Embryonic facial prominence (tissue), 1 donor: ENCODE results near the gene CARMIL1.

ENCODE experiments used
- DNase-seq: peaks from one replicate; pipeline ENCODE4 v3.0.0-alpha.2; 2016; ENCODE audit errors: extremely low spot score

The CARMIL1 gene

DNA sequence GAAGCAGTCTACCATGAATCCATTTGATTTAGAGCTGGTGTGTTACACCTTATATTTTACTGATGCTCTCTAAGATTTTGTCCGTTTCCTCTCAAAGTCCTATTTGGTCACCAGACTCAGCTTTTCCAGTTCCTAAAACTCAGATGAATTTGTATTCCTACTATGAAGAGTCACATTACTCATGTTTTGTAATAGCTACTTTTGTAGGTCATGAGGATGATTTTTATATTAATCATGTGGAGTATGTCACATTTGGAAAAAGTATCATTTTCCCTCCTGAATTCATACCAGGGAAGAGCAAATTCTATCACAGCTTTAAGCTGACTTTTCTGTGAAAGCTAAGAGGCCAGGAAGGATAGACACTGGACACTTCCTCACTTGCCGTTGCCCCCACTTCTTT, 232.2 kb downstream of the CARMIL1 start:
- DNase-seq, result no peak

DNA sequence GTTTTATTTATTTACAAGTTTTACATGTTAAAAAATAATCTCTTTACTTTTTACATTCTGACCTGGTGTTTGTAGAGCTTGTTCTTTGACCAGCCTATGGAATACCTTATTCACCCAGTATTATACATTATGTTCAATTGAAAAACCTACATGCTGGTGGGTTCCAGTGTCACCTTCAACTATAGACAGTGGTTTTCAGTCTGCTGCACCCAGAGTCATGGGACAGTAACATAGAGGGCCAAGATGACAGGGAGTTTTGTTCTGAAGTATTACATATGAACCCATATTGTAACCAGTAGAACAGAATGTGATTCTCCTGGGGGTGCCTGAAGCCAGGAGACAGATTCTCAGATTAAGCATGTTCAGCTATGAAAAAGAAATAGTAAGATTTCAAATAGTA, 233.4 kb downstream of the CARMIL1 start:
- no peak for DNase-seq

DNA sequence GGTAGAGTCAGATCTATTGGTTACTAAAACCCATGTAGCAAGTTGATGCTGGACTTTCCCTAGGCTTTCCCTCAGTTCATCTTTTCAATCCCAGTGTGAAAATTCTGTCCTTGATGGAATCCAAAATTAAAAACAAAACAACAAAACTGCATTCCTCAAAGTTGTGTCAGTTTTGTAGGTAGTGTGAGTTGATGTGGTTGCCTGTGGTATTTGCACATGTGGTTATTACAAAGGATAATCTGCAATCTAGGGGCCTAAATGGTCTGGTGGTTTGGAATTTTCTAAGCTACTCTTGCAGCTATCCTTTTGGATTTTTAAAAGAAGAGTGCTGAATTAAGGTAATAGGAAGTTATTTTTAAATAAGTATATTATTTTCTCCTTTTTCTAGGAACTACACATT, 240.7 kb downstream of the CARMIL1 start:
- no peak for DNase-seq

DNA sequence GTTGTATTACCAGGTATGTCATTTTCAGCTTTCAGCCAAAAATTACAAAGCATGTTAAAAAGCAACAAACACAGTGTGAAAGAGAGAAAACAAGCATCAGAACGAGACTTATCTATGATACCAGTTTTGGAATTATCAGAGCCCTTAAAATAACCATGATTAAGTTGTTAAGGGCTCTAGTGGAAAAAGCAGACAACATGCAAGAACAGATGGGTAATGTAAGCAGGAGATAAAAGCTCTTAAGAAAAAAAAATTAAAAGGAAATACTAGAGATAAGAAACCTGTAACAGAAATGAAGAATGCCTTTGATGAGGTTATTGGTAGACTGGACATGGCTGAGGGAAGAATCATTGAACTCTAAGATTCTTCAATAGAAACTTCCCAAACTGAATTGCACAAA, 245.4 kb downstream of the CARMIL1 start:
- no peak for DNase-seq

DNA sequence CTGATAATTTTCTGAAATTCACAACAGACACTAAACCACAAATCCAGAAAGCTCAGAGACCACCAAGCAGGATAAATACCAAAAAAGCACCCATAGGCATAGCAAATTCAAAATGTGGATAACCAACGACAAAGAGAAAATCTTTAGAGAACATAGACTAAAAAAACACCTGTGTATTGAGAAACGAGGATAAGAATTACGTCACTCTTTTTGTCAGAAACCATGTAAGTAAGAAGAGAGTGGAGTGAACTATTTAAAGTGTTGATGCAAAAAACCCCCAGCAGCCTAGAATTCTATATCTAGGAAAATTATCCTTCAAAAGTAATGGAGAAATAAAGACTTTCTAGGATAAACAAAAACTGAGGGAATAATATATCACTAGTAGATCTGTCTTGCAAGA, 245.9 kb downstream of the CARMIL1 start:
- no peak for DNase-seq

DNA sequence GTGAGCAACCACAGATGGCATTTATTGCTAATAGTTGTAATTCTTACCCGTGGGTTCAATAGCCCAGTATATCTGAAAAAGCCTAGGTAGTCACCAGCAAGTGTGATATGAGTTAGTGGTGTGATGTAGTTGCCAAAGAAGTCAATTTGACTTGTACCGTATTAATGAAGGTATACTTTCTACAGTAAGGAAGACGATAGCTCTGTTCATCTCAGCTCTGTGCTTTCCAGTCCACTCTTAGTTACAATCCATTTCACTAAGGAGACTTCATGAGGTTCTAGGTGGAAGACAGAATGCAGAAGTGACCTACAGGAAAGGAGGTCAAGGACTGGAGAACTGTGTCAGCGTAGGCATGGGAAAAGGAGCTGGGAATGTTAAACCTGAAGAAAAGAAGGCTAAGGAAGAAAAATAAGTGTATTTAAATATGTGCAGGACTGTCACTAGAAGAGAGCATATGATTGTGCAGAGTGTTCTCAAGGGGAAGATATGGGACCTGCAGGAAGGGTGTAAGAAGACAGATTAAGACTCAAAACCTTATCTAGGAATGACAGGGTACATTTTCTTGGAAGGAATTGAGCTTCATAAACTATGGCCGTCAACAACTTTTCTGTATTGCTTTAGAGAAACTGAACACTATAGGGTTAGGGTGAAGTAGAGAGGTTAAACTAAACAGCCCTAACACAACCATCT, 255.9 kb downstream of the CARMIL1 start:
- DNase-seq, result no peak

DNA sequence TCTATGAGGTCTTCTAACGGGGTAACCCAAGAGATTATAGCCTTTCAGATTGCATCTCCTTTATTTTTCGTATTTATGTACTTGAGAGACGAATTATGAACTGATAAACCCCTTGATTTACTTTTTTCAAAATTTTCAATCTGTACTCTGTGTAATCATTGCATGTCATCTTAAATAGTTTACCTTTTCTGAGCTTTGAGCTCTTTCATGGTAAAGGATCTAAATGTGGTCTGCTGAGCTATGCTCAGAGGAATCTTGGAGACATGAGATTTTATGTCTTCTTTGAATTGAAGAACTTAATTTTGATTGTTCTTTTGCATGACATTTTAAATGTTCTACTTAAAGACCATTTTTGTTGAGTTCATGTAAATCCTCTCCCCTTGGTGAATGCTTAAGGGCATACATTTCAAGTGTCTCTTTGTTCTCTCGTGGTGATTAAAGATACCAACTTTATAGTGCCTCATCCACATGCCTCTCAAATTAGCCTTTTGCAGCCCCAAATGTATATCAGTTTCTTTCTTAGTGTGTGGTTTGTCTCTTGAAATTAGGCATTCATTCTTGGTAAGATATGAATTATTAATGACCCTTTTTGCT, 256.6 kb downstream of the CARMIL1 start:
- no peak for DNase-seq

DNA sequence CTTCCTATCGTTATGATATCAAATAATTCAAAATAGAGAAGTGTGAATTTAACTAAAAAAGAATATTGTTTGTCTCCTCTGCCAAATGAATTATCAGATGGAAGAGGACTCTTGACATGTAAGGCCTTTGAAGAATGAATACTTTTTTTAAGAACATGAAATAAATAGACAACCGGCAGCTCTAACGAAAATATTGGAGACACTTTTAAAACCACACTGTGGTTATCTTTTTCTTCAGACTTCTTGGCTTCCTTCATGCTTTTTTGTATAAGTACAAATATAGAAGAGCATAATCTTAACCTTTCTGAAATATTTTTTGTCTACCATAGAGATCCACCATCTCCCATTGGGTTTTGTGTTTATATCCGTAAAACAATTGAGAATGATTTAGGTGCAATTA, 257.6 kb downstream of the CARMIL1 start:
- DNase-seq, result no peak

DNA sequence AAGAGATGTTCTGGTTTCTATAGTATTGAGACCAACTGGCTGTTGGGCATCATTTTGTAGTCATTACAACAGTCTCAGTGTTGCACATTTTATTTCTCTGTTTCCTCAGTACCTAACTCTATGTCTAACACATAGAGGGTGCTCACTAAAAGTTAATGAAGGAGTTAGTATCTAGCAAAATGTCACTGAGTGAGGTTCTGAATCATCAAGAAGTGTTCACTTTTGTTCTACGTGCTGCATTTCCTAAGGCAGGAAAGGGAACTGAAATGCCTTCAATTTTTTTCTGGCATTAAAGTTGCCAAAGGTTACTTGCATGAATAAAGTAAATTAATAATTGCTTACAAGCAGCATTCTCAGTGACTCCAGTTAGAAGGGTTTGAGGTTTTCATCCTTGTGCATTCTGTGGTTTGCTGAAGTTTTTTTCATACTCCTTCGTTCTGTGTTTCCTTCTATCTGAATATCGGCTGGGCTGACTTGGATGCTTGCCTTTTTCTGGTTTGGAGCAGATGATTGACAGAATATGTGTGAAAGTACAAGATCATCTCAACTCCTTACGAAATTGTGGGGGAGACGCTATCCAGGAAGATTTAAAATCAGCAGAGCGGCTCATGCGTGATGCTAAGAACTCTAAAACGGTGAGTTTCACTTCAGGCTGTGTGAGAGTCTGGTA, 258.3 kb downstream of the CARMIL1 start:
- DNase-seq, result no peak

DNA sequence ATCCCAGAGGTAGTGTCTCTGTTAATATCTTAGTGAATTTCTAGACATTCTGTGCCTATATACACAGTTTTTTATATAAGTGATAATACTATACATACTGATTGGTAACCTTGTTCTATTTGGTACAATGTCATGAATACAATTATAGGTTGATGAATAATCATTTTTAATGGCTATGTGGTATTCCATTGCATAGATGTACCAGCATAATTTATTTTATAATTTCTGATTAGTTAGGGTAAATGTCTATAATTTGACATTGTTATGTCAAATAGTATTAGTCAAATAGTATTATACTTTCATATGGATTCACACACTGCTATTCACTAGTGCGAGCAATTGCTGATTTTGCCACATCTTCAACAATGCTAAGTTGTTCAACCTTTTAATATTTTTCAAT, 262.1 kb downstream of the CARMIL1 start:
- no peak for DNase-seq

DNA sequence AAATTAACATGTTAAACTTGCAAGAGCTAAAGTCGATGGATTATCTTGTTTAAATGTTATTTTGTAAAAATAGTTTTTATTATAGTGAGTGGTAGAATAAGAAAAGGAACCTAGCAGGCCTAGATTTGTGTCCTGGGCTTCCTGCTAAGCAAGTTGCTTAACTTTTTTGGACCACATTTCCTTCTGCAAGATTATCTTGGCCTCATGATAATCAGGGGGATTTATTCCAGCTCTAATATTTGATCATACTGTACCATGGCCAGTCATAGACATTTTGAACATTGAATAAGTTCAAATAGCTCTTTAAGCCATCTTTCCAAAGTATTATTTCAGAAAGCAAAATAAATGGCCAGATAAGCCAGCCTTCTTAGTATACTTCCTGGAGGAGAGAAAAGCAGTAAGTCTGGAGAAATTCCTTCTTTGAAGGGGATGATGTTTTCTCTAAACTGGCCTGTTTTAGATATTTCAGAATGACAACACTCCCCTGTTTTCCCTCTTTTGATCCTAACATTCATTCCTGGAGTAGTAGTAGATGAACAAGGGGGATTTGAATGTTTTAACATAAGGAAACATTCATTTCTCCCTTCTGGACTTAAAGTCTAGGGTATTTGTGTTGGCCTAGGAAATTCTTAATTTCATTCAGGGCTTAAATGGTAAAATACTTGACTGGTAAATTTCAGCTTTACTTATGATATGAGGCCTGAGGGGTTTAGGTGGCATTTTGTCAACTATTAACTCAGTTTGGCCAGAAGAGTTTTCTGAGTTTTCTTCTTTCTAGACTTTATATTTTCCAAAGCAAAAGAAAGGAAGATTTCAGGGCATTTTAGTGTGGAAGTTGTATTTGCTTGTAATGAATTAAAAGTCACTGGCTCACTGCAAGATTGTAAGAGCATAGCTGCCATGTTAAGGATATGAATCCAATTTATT, 264.1 kb downstream of the CARMIL1 start:
- DNase-seq, result no peak

DNA sequence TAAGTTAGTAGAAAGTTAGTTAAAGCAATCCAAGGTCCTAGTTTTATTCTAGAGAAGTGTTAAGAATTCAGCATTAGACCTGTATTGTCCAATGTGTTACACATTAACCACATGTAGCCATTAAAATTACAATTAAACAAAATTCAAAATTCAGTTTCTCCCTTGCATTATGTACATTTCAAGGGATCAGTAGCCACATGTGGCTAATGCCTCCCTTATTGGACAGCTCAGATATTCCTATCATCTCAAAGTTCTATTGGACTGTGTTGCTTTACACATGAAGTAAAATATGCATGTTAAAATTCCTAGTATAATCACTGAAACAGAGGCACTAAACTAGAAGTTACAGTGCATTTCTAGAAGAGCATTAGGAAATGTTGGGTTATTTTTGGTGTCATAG, 265.7 kb downstream of the CARMIL1 start:
- no peak for DNase-seq

DNA sequence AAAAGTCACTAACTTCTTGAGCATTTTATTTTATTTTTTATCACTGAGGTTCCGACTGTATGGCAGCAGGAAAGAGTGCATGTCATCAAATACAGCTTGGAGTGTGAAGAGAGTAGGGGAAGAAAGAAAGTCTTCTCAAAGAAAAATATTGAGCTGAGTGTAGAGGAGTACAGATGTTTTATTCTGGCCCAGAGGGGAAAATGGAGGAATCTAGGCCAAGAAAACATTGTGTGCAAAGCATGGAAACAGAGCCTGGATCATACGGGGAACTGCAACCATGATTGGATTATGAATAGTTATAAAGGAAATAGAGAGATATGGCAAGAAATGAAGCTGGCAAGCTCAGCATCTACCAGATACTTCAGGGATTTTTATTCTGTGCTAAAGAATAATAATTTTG, 268.6 kb downstream of the CARMIL1 start:
- DNase-seq, result no peak

DNA sequence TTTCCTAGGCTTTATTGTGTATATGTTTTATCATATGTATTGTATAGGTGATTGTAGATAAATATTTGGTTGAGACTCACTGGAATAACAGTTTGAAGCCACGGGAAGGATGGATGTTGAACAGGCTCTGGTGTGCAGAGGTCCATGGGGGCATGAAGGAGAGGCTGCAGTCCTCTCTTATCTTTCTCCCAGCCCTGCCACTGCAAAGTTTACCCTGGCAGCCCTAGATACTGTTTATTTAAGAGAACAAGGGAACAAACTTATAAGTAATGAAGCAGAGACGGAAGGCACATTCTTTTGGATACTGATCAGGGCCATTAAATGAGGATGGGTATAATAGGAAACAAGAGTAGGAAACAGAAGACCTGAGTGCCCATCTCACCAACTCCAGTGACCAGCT, 269.3 kb downstream of the CARMIL1 start:
- no peak for DNase-seq

DNA sequence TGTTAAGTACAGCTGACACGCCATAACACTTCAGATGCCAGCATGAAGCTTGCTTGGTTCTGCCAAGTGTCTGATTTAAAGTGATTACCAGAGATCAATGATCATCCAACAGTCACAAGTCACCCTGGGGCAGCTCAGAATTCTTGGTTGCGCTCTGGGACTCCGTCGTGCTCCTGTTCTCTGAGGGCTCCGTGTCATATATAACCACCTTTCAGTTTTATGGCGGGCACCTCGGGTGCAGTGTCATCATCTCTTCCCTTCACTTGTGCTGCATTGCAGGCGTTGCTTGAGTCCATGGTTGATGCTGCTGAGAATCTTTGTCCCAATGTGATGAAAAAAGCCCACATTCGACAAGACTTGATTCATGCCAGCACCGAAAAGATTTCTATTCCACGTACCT, 271.5 kb downstream of the CARMIL1 start:
- no peak for DNase-seq

DNA sequence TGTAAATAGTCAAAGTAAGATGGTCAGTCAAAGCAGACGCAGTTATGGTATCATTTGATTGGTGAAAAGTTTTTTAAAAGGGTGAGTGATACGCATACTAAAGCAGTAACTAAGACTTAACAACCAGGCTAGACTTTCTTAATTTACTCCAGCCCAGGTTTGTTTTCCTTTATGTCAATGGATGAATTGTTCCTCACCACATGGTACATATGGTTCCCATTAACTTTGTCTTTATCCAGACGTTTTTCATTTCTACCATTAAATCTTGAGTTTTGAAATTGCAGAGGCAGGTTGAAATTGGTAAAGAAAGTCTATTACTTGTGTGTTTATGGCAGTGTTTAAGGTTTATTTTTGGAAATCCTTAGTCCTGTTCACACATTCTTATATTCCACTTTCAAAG, 274.3 kb downstream of the CARMIL1 start:
- peak; percentile 27 for DNase-seq

DNA sequence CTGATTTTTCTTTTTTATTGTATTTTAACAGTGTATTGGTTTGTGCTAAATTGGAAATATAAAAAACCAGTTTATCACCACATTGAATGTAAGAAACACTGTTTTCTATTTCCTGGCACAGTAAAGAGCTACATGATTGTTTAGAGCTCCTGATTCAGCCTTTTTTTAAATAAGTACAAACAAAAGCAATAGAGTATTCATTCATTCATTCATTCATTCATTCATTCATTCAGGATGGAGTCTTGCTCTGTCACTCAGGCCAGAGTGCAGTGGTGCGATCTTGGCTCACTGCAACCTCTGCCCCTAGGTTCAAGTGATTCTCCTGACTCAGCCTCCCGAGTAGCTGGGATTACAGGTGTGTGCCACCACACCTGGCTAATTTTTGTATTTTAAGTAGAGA, 276.0 kb downstream of the CARMIL1 start:
- DNase-seq, result no peak

DNA sequence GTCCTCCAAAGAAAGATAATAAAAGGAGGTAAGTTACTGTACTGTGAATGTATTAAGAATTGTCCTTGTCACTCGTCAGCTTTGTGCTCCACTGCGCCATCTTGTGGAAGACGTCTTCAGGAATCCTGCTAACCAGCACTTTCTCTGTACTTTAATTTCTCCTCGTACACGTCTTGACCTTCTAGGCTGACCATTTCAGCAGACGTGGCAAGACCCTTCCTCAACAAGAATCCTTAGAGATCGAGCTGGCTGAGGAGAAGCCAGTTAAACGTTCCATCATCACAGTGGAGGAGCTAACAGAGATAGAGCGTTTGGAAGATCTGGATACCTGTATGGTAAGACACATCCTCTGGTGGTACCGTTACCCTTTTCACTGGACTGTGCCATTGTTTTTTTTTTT, 277.3 kb downstream of the CARMIL1 start:
- DNase-seq, result peak; percentile 69

DNA sequence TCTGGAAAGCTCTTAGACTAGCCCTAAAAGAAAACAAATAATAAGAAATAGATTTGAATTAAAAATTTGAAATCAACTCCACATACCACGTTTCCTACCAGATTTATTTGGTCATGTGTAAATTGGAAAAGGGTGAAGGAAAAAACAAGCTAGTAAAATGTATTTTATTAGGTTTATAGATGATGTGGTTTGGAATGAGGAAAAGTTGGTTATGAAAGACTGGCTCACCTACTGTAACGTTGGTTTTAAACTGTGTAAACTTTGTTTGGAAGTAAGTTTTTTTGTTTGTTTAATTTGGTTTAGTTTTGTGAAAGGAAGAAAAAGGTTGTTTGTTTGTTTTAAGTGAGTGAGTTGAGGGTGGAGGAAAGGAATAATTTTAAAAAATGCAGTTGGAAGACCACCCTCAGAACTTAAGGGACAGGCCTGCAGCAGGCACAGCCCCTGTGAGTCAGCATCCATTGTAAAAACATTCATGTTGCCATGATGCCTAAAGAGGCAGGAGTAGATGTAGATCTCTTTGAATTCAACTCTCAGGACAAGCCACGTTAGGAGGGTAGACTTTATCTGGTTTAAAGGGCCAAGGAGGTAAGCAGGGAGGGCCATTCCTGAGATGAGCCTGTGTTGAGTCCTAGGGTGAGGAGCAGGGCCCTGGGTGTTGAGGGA, 279.1 kb downstream of the CARMIL1 start:
- DNase-seq, result no peak

DNA sequence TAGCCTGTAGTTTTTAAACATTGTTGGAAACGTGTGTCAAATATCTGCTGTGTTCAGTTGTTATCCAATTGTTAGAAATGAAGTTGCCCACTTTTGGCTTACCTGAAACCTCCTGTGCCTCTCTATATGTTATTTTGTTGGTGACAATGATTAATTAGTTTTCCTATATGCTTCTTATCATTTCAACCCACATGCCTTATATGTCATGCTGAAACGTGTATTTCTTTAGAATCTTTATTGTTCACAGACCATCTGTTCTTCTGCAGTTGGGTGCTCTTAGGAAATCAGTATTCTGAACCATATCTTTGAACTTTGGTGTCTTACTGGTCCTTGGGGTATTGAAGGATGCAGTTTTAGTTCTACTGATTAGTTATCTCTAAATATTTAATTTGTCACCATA, 281.7 kb downstream of the CARMIL1 start:
- DNase-seq, result no peak

DNA sequence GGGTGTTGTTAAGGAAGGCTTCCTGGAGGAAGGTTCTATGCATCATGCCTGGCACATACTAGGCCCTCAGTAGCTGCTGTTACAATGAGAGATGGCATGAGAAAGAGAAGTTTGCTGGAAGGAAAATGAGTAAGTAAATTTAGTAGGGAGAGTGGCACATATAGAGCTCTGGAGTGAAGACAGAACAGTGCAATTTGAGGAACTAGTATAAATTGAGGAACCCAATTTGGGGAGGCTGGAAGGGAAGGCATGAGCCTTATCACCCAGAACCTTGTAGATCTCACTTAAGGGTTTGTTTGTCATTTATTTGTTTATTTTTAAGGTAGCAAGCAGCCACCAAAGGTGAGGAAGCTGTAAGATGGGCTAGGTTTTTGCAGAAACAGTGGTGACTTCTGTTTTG, 285.8 kb downstream of the CARMIL1 start:
- DNase-seq, result no peak

DNA sequence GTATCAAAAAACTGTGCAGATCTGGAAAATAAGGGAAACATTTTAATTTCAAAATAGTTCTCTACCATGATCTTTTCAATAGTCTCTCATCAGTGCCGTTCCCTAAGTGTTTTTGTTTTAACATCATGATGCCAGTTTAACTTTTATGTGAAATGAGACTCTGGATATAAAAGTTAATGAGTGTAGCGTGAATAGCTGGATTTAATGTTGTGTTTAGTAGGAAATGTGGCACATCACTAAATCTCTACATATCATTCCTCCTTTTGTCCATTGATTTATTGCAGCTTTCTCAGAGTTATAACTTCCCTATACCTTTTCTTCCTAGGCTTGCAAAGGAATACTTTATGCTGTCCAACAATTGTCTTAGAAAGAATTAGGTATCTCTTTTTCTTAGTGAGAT, 291.4 kb downstream of the CARMIL1 start:
- no peak for DNase-seq
